ENCODE results near the gene GRHL1.

The GRHL1 gene

GRCh38 chr2:9954136-9954535, 2.6 kb downstream of the GRHL1 start:
- Histone ChIP-seq H2AK5ac (ENCODE audit: low read depth, low read length) (no peak overlapping the region), H2AFZ (ENCODE audit: low read length) (no peak overlapping the region), H3K79me1 (ENCODE audit: low read depth, low read length) (no peaks in the 10 kb centered on the region), H3K9ac (ENCODE audit: low read depth, low read length, poor library complexity) (no peak overlapping the region), H3K18ac (ENCODE audit: low read length) (no peak overlapping the region), H3K23ac (ENCODE audit: low read depth, low read length, poor library complexity) (no peak overlapping the region), H2BK12ac (ENCODE audit: low read length) (no peak overlapping the region), H2BK5ac (ENCODE audit: low read length) (no peak overlapping the region), H3K14ac (ENCODE audit: low read length) (no peak overlapping the region), H2BK15ac (ENCODE audit: low read length) (no peak overlapping the region), H3K36me3 (replicated peaks in 1 of 2; ENCODE audit: control insufficient read depth in 2 of 2, insufficient read depth in 2 of 2, low read length in 2 of 2) (no peaks in the 10 kb centered on the region), H2BK120ac (ENCODE audit: low read depth, low read length) (no peak overlapping the region), H3K4me3 (ENCODE audit: low read length in 2 of 2) (no peak overlapping the region), H3K4me2 (ENCODE audit: insufficient read depth, low read length, poor library complexity, severe bottlenecking) (no peak overlapping the region), H3K9me3 (replicated peaks in 1 of 2; ENCODE audit: control insufficient read depth in 2 of 2, insufficient read depth in 1 of 2, low read depth in 1 of 2, low read length in 2 of 2) (no peaks in the 10 kb centered on the region), H3K4ac (ENCODE audit: low read length) (no peak overlapping the region), H3K27me3 (ENCODE audit: control insufficient read depth in 3 of 3, insufficient read depth in 3 of 3, low read depth in 1 of 3, low read length in 3 of 3) (peaks cover 4 to 42% (median 26%) of the 10 kb centered on the region in 3 experiments), H4K8ac (ENCODE audit: low read depth, low read length) (no peak overlapping the region), H3K4me1 (ENCODE audit: control insufficient read depth in 2 of 2, insufficient read depth in 1 of 2, low read depth in 1 of 2, low read length in 2 of 2) (peaks cover 2 to 3% of the 10 kb centered on the region in 2 donors), H4K91ac (ENCODE audit: low read depth, low read length, poor library complexity) (no peak overlapping the region), H3K27ac (replicated peaks; ENCODE audit: low read length) (no peak overlapping the region)
- no peak for DNase-seq (ENCODE audit: low spot score)
- WGBS, 2 donors (ENCODE audit: extremely low coverage in 2 of 2, insufficient read length in 2 of 2, insufficient replicate concordance in 1 of 2) = no CpG with 5 or more reads among the region's 3 CpGs

- Histone ChIP-seq H3K27ac (replicated peaks; ENCODE audit: low read length) (no peak overlapping the region), H2BK5ac (ENCODE audit: low read length) (no peak overlapping the region), H3K4me2 (ENCODE audit: insufficient read depth, low read length, poor library complexity, severe bottlenecking) (no peak overlapping the region), H3K36me3 (replicated peaks in 1 of 2; ENCODE audit: control insufficient read depth in 2 of 2, insufficient read depth in 2 of 2, low read length in 2 of 2) (no peaks in the 10 kb centered on the region), H3K9ac (ENCODE audit: low read depth, low read length, poor library complexity) (no peak overlapping the region), H3K4me1 (ENCODE audit: control insufficient read depth in 2 of 2, insufficient read depth in 1 of 2, low read depth in 1 of 2, low read length in 2 of 2) (peaks cover 2 to 10% of the 10 kb centered on the region in 2 donors), H3K18ac (ENCODE audit: low read length) (no peak overlapping the region), H3K9me3 (replicated peaks in 1 of 2; ENCODE audit: control insufficient read depth in 2 of 2, insufficient read depth in 1 of 2, low read depth in 1 of 2, low read length in 2 of 2) (no peaks in the 10 kb centered on the region), H3K14ac (ENCODE audit: low read length) (no peak overlapping the region), H2BK12ac (ENCODE audit: low read length) (no peak overlapping the region), H3K4ac (ENCODE audit: low read length) (no peak overlapping the region), H2BK15ac (ENCODE audit: low read length) (no peak overlapping the region), H2AK5ac (ENCODE audit: low read depth, low read length) (no peak overlapping the region), H3K23ac (ENCODE audit: low read depth, low read length, poor library complexity) (no peak overlapping the region), H4K91ac (ENCODE audit: low read depth, low read length, poor library complexity) (no peak overlapping the region), H3K27me3 (ENCODE audit: control insufficient read depth in 3 of 3, insufficient read depth in 3 of 3, low read depth in 1 of 3, low read length in 3 of 3) (peaks cover 0 to 14% (median 2%) of the 10 kb centered on the region in 3 experiments), H3K79me1 (ENCODE audit: low read depth, low read length) (no peaks in the 10 kb centered on the region), H2BK120ac (ENCODE audit: low read depth, low read length) (no peak overlapping the region), H2AFZ (ENCODE audit: low read length) (no peak overlapping the region), H3K4me3 (ENCODE audit: low read length in 2 of 2) (no peak overlapping the region), H4K8ac (ENCODE audit: low read depth, low read length) (no peak overlapping the region)
- WGBS, 2 donors (ENCODE audit: extremely low coverage in 2 of 2, insufficient read length in 2 of 2, insufficient replicate concordance in 1 of 2) = no CpG with 5 or more reads among the region's 8 CpGs
- no peak for DNase-seq (ENCODE audit: low spot score)
Measured at GRCh38 chr2:9958057-9958456, 6.6 kb downstream of the GRHL1 start.

GRCh38 chr2:9959262-9959661, 7.8 kb downstream of the GRHL1 start:
- WGBS, 2 donors (ENCODE audit: extremely low coverage in 2 of 2, insufficient read length in 2 of 2, insufficient replicate concordance in 1 of 2) = no CpG with 5 or more reads among the region's 3 CpGs
- Histone ChIP-seq H3K36me3 (replicated peaks in 1 of 2; ENCODE audit: control insufficient read depth in 2 of 2, insufficient read depth in 2 of 2, low read length in 2 of 2) (no peaks in the 10 kb centered on the region), H3K27me3 (ENCODE audit: control insufficient read depth in 3 of 3, insufficient read depth in 3 of 3, low read depth in 1 of 3, low read length in 3 of 3) (peaks cover 0 to 2% (median 0%) of the 10 kb centered on the region in 3 experiments), H2AK5ac (ENCODE audit: low read depth, low read length) (no peak overlapping the region), H3K9me3 (replicated peaks in 1 of 2; ENCODE audit: control insufficient read depth in 2 of 2, insufficient read depth in 1 of 2, low read depth in 1 of 2, low read length in 2 of 2) (no peaks in the 10 kb centered on the region), H2BK5ac (ENCODE audit: low read length) (no peak overlapping the region), H3K4me3 (ENCODE audit: low read length in 2 of 2) (no peak overlapping the region), H3K27ac (replicated peaks; ENCODE audit: low read length) (no peak overlapping the region), H2BK15ac (ENCODE audit: low read length) (no peak overlapping the region), H3K79me1 (ENCODE audit: low read depth, low read length) (no peaks in the 10 kb centered on the region), H3K4me2 (ENCODE audit: insufficient read depth, low read length, poor library complexity, severe bottlenecking) (no peak overlapping the region), H2AFZ (ENCODE audit: low read length) (no peak overlapping the region), H4K8ac (ENCODE audit: low read depth, low read length) (no peak overlapping the region), H3K4ac (ENCODE audit: low read length) (no peak overlapping the region), H3K9ac (ENCODE audit: low read depth, low read length, poor library complexity) (no peak overlapping the region), H3K14ac (ENCODE audit: low read length) (no peak overlapping the region), H3K23ac (ENCODE audit: low read depth, low read length, poor library complexity) (no peak overlapping the region), H4K91ac (ENCODE audit: low read depth, low read length, poor library complexity) (no peak overlapping the region), H2BK120ac (ENCODE audit: low read depth, low read length) (no peak overlapping the region), H3K4me1 (ENCODE audit: control insufficient read depth in 2 of 2, insufficient read depth in 1 of 2, low read depth in 1 of 2, low read length in 2 of 2) (peaks cover 2 to 10% of the 10 kb centered on the region in 2 donors), H3K18ac (ENCODE audit: low read length) (no peak overlapping the region), H2BK12ac (ENCODE audit: low read length) (no peak overlapping the region)
- no peak for DNase-seq (ENCODE audit: low spot score)

GRCh38 chr2:9961013-9961412, 9.5 kb downstream of the GRHL1 start:
- Histone ChIP-seq H2BK5ac (ENCODE audit: low read length) (no peak overlapping the region), H2BK12ac (ENCODE audit: low read length) (no peak overlapping the region), H3K36me3 (replicated peaks in 1 of 2; ENCODE audit: control insufficient read depth in 2 of 2, insufficient read depth in 2 of 2, low read length in 2 of 2) (peaks cover 0 to 2% of the 10 kb centered on the region in 2 donors), H4K8ac (ENCODE audit: low read depth, low read length) (no peak overlapping the region), H3K9me3 (replicated peaks in 1 of 2; ENCODE audit: control insufficient read depth in 2 of 2, insufficient read depth in 1 of 2, low read depth in 1 of 2, low read length in 2 of 2) (no peaks in the 10 kb centered on the region), H3K79me1 (ENCODE audit: low read depth, low read length) (no peaks in the 10 kb centered on the region), H3K27me3 (ENCODE audit: control insufficient read depth in 3 of 3, insufficient read depth in 3 of 3, low read depth in 1 of 3, low read length in 3 of 3) (no peaks in the 10 kb centered on the region), H2AFZ (ENCODE audit: low read length) (peak overlapping the region; percentile 35), H3K4ac (ENCODE audit: low read length) (no peak overlapping the region), H2BK15ac (ENCODE audit: low read length) (no peak overlapping the region), H3K18ac (ENCODE audit: low read length) (no peak overlapping the region), H2AK5ac (ENCODE audit: low read depth, low read length) (no peak overlapping the region), H3K14ac (ENCODE audit: low read length) (no peak overlapping the region), H4K91ac (ENCODE audit: low read depth, low read length, poor library complexity) (no peak overlapping the region), H3K27ac (replicated peaks; ENCODE audit: low read length) (no peak overlapping the region), H3K23ac (ENCODE audit: low read depth, low read length, poor library complexity) (no peak overlapping the region), H3K4me2 (ENCODE audit: insufficient read depth, low read length, poor library complexity, severe bottlenecking) (no peak overlapping the region), H2BK120ac (ENCODE audit: low read depth, low read length) (no peak overlapping the region), H3K4me3 (ENCODE audit: low read length in 2 of 2) (no peak overlapping the region), H3K9ac (ENCODE audit: low read depth, low read length, poor library complexity) (no peak overlapping the region), H3K4me1 (ENCODE audit: control insufficient read depth in 2 of 2, insufficient read depth in 1 of 2, low read depth in 1 of 2, low read length in 2 of 2) (peaks cover 2 to 10% of the 10 kb centered on the region in 2 donors)
- no CpG with 5 or more reads among the region's 10 CpGs for WGBS, 2 donors (ENCODE audit: extremely low coverage in 2 of 2, insufficient read length in 2 of 2, insufficient replicate concordance in 1 of 2)
- DNase-seq (ENCODE audit: low spot score) = no peak
